GM13976 (cell line): ENCODE data around the gene RETREG3.
"Not testable (repeated sequence)": the region's sequence is repeated elsewhere in the genome, so short reads cannot be mapped to it uniquely, and the experiment has no call there.

Experiments
- DNase-seq: peaks from one replicate; pipeline ENCODE4 v3.0.0; 2012; ENCODE audit warnings: low spot score
- in situ Hi-C: fragments of 300-500 bp; cut with MboI; formaldehyde crosslinking; loops from one replicate; pipeline ENCODE4 v1.12.0; 2022; ENCODE audit warnings: low sequenced_read_pairs, mixed read lengths, inconsistent platforms; ENCODE audit not compliant: unreplicated experiment
- TF ChIP-seq, protein P1 (sequence below): IDR thresholded peaks from 2 replicates; pipeline ENCODE4 v1.5.1; 2012; ENCODE audit warnings: borderline replicate concordance, mild to moderate bottlenecking; ENCODE audit not compliant: insufficient read depth; ENCODE audit errors: extremely low read depth, missing control alignments, control extremely low read depth

Gene RETREG3

DNA sequence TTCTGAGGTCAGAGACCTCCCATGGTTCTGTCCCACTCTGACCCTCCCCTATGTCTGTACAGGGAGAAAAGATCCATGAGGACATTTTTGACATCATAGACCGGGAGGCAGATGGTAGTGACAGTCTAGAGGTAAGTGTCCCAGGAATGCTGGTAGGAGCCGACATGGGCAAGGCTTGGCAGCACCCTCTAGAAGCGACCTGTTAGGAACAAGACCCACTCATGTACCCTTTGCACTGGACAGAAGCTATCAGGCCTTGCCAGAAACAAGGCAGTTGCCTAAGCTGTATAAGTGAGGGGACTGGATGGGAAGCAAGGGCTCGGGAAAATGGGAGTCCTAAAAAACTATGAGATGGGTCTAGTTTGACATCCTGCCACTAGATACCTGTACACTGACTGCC is 2.8 kb upstream of the RETREG3 start:
- in situ Hi-C loops, result no loop called here
- DNase-seq, result no peak
- TF ChIP-seq, protein P1, sequence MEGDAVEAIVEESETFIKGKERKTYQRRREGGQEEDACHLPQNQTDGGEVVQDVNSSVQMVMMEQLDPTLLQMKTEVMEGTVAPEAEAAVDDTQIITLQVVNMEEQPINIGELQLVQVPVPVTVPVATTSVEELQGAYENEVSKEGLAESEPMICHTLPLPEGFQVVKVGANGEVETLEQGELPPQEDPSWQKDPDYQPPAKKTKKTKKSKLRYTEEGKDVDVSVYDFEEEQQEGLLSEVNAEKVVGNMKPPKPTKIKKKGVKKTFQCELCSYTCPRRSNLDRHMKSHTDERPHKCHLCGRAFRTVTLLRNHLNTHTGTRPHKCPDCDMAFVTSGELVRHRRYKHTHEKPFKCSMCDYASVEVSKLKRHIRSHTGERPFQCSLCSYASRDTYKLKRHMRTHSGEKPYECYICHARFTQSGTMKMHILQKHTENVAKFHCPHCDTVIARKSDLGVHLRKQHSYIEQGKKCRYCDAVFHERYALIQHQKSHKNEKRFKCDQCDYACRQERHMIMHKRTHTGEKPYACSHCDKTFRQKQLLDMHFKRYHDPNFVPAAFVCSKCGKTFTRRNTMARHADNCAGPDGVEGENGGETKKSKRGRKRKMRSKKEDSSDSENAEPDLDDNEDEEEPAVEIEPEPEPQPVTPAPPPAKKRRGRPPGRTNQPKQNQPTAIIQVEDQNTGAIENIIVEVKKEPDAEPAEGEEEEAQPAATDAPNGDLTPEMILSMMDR, result no peak

DNA sequence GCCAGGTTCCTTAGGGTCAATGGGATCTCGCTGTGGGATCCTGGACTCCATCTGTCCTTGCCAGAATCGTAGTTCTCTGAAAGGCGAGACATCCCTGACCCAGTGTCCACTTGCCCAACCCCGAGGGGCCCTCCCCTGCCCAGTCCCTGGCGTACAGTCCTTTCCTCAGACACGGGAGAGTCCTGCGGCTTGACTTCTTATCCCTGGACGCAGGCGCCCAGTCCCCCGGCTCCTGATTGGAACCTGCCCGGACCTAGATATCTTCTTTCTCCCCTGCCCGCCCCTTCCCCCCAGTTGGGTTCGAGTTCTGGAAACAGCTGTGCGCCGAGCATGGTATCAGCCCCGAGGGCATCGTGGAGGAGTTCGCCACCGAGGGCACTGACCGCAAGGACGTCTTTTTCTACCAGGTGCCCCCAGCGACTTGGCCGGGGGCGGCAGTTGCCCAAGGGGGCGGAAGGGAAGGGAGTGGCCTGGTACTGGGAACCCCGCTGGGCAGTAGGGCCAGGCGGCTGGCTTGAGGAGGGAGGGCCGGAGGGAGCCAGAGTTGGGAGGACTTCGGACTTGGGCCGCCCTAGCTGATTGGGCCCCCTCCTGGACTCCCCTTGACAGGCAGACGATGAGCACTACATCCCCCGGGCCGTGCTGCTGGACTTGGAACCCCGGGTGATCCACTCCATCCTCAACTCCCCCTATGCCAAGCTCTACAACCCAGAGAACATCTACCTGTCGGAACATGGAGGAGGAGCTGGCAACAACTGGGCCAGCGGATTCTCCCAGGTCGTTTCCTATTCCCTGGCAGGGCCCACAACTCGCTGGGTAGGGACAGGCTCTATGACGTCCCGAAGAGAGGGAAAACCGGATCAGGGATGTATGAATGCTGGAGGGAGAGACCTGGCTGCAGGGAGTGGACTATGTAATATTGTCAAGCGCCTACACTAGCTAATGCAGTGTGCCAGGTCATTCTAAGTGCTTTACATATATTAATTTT is 934 bp upstream of the RETREG3 start:
- DNase-seq, in situ Hi-C loops: not testable (repeated sequence)

DNA sequence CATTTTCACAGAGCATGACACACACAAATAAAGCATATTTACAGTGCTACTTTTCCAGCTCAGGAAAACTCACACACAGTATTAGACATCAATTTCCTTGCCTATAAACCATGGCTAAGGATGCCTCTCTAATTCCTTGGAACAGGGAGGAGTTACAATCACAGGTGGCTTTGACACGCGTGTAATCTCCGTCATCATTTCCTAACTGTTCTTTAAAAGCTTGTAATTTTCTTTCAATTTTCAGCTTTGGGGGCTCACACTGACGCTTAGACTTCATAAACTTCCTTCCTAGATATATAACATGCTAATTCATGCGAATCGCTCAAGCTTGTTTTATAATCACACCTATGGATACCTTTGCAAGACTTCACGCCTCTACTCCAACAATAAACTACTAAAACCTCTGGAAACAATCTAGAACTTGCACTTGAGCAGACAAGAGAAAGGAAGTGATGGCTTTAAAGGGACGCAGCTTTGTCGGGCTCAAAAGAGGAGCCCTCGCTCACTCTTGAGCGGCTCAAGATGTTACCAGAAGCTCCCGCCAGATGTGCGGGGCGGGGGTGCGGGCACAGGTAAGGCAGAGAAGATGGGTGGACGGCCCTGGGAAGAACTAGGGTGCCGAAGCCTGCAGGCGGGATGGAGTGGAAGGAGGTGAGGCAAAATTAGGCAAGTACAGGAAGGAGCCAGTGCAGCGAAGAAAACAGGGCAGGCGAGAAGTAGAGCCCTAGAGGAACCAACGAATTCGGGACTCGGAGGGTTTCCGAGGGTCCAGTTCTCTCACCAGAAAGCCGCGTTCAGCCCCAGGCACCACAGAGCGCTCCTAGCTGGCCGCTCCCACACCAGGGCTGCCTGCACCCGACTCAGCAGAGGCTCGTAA is 631 bp downstream of the RETREG3 start:
- no peak for DNase-seq
- TF ChIP-seq, protein P1, result no peak
- in situ Hi-C loops, result no loop called here

DNA sequence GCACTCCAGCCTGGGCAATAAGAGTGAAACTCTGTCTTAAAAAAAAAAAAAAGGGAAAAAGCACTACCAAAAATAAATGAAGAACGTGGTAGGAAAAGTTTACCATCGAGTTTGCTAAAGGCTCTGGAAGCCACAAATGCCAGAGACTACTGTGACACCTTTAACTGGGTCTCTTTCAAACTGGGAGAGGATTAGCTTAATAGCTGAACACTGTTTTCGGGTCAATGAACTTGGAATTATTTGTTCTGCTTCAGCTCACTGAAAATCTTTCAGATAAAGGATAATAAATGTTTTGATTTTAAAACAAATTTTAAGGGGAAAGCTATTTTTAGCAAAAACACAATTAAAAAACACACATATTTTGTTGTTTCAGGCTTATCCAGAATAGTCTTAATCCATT is 1.4 kb downstream of the RETREG3 start:
- in situ Hi-C loops, result no loop called here

DNA sequence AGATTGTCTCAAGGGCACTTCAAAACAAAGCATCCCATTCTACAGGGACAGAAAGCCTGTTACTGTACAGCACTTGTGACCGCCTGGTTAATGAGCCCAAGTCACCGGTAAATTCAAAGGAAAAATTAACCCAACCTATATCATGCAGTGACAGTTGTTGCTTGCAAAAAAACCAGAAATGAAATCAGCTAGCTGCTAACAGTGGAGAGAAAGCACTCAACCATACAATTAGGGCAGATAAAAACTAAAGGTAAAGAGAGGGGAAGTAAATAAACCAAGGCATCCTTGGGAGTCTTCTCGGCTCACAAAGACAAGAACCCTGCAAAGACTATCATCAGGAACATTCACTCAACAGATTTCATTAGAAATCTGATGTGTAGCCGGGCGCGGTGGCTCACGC is 5.9 kb downstream of the RETREG3 start:
- DNase-seq, result peak; percentile 36
- TF ChIP-seq, protein P1, result no peak
- in situ Hi-C loops, result no loop called here

More for the DNA sequence above, 1.4 kb downstream of the RETREG3 start:
- TF ChIP-seq, protein P1, result no peak
- DNase-seq, result no peak

DNA sequence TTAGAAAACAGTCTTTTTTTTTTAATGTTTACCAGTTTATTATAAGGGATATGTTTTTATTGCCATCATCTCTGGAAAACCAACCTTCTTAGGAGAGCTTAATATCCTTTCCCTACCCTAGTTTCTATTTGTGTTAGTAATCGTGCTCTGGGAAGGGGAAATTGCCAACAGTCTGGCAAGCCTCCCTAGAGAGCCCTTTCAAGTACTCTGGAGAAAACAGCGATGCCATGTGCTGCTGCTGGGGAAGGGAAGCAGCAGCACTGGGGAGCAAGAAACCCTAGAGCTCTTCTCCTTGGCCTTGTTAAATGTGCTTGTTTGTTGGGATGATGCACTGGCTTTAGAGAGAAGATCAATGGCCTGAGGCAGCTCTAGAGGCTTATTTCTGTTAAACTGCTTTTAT is 10.3 kb downstream of the RETREG3 start:
- no peak for DNase-seq
- in situ Hi-C loops, result no loop called here

More for the DNA sequence above, 10.3 kb downstream of the RETREG3 start:
- TF ChIP-seq, protein P1, result no peak
